Hepatocyte (in vitro differentiated cells): Measurements from ENCODE around the gene ZNF532. TPM values are rescaled to one million over a fixed set of nuclear protein-coding genes. Genes with fewer than 3 reads are reported as not detected.

Source experiments
- DNase-seq: peaks from one replicate; pipeline ENCODE4 v3.0.0-alpha.2; 2016; ENCODE audit warnings: low spot score
- H2AFZ ChIP-seq: fragments of 200-600 bp; sonication (generic); 2 replicates; pipeline ENCODE4 v1.6.0; 2016; ENCODE audit warnings: antibody characterized with exemption, mild to moderate bottlenecking
- H3K27ac ChIP-seq: fragments of 200-600 bp; sonication (generic); 2 replicates; pipeline ENCODE4 v1.5.1; 2016; ENCODE audit warnings: mild to moderate bottlenecking
- H3K27me3 ChIP-seq: fragments of 200-600 bp; sonication (generic); 2 replicates; pipeline ENCODE4 v1.6.1; 2016
- H3K36me3 ChIP-seq: fragments of 200-600 bp; sonication (generic); replicated peaks from 2 replicates; pipeline ENCODE4 v1.5.1; 2016; ENCODE audit warnings: low read depth; ENCODE audit not compliant: insufficient read depth
- H3K4me1 ChIP-seq: fragments of 200-600 bp; sonication (generic); 2 replicates; pipeline ENCODE4 v1.5.1; 2016; ENCODE audit warnings: mild to moderate bottlenecking, moderate library complexity; ENCODE audit not compliant: insufficient read depth
- H3K4me2 ChIP-seq: fragments of 200-600 bp; sonication (generic); 2 replicates; pipeline ENCODE4 v1.6.0; 2016
- H3K4me3 ChIP-seq: fragments of 200-600 bp; sonication (generic); 2 replicates; pipeline ENCODE4 v1.5.1; 2016; ENCODE audit warnings: mild to moderate bottlenecking
- H3K79me2 ChIP-seq: fragments of 200-600 bp; sonication (generic); 2 replicates; pipeline ENCODE4 v1.6.0; 2017; ENCODE audit warnings: mild to moderate bottlenecking
- H3K9me2 ChIP-seq: fragments of 200-600 bp; sonication (generic); replicated peaks from 2 replicates; pipeline ENCODE4 v1.6.0; 2017; ENCODE audit warnings: mild to moderate bottlenecking; ENCODE audit not compliant: insufficient read depth
- H3K9me3 ChIP-seq: fragments of 200-600 bp; sonication (generic); 2 replicates; pipeline ENCODE4 v1.5.1; 2016; ENCODE audit warnings: low read depth, mild to moderate bottlenecking
- H4K20me1 ChIP-seq: fragments of 200-600 bp; sonication (generic); 2 replicates; pipeline ENCODE4 v1.6.0; 2016; ENCODE audit warnings: mild to moderate bottlenecking; ENCODE audit not compliant: insufficient read depth, poor library complexity, severe bottlenecking
- EZH2 ChIP-seq: fragments of 200-600 bp; sonication (generic); IDR thresholded peaks from 2 replicates; pipeline ENCODE4 v1.6.1; 2016; ENCODE audit warnings: antibody characterized with exemption, mild to moderate bottlenecking, borderline replicate concordance
- EZH2phosphoT487 ChIP-seq: fragments of 200-600 bp; sonication (generic); IDR thresholded peaks from one replicate; pipeline ENCODE4 v1.6.1; 2018; ENCODE audit warnings: antibody characterized with exemption, mild to moderate bottlenecking, low read depth, moderate library complexity; ENCODE audit not compliant: unreplicated experiment, severe bottlenecking
- WGBS: methylation state at CpG from one replicate; pipeline ENCODE4 v1.1.6; 2016; ENCODE audit warnings: low lambda C conversion rate; ENCODE audit errors: missing lambda C conversion rate; 5-methylcytosine and 5-hydroxymethylcytosine counted together
- polyA plus RNA-seq: library from polyadenylated mRNA; unstranded; fragments of >200 nt; fragmentation: Nextera tagmentation; extraction: Ambion mirVana; gene quantifications from 2 replicates; pipeline ENCODE4 v1.2.1, GENCODE V29; 2016
- total RNA-seq: library from RNA; depleted of rRNA; stranded (reverse); fragments of >200 nt; gene quantifications from 2 replicates; pipeline ENCODE4 v1.2.3, GENCODE V29; 2014
- TF ChIP-seq, protein P1 (sequence below): fragments of 200-600 bp; sonication (generic); IDR thresholded peaks from 2 replicates; pipeline ENCODE4 v1.5.1; 2016; ENCODE audit warnings: antibody characterized with exemption, mild to moderate bottlenecking; ENCODE audit not compliant: poor library complexity

Gene ZNF532
- total and polyA plus RNA-seq, 2 experiments from 2014 or later: 15.9 to 36.5 TPM

DNA sequence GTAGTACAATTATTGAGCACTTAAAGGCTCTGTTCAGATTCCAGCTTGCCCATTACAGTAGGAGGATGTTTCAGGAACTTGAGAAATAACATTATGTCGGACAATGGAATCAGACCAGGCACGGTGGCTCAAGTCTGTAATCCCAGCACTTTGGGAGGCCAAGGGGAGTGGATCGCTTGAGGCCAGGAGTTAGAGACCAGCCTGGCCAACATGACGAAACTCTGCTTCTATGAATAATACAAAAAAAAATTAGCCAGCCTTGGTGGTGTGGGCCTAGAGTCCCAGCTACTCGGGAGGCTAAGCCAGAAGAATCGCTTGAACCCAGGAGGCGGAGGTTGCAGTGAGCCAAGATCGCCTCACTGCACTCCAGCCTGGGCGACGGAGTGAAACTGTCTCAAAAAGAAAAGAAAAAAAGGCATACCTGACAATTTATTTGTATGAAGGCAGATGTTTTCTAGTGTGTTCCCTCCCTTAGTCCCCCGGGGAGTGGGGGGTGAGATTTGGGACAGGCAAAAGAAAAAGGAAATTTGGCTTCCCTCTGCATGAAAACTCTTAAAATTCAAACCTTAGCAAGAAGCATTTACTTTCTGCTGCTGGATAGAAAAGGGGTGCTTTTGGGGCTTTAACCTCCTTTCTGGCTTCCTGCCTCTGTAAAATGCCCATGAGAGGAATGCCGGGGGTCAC lies 13.7 kb upstream of the ZNF532 start:
- Histone ChIP-seq H3K4me1 (no peaks in the 10 kb centered on the region), H3K36me3 (no peaks in the 10 kb centered on the region), H3K4me2 (no peak overlapping the region), H3K27ac (peak overlapping the region; percentile 6), H2AFZ (no peak overlapping the region), H3K9me2 (no peaks in the 10 kb centered on the region), H4K20me1 (no peaks in the 10 kb centered on the region), H3K4me3 (no peak overlapping the region), H3K79me2 (no peaks in the 10 kb centered on the region), H3K9me3 (no peaks in the 10 kb centered on the region), H3K27me3 (no peaks in the 10 kb centered on the region)
- WGBS: 75% methylated on average over 12 of the region's 12 CpGs
- TF ChIP-seq, protein P1, sequence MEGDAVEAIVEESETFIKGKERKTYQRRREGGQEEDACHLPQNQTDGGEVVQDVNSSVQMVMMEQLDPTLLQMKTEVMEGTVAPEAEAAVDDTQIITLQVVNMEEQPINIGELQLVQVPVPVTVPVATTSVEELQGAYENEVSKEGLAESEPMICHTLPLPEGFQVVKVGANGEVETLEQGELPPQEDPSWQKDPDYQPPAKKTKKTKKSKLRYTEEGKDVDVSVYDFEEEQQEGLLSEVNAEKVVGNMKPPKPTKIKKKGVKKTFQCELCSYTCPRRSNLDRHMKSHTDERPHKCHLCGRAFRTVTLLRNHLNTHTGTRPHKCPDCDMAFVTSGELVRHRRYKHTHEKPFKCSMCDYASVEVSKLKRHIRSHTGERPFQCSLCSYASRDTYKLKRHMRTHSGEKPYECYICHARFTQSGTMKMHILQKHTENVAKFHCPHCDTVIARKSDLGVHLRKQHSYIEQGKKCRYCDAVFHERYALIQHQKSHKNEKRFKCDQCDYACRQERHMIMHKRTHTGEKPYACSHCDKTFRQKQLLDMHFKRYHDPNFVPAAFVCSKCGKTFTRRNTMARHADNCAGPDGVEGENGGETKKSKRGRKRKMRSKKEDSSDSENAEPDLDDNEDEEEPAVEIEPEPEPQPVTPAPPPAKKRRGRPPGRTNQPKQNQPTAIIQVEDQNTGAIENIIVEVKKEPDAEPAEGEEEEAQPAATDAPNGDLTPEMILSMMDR: no peak
- TF ChIP-seq EZH2 (no peak), EZH2phosphoT487 (no peak)
- DNase-seq: no peak

DNA sequence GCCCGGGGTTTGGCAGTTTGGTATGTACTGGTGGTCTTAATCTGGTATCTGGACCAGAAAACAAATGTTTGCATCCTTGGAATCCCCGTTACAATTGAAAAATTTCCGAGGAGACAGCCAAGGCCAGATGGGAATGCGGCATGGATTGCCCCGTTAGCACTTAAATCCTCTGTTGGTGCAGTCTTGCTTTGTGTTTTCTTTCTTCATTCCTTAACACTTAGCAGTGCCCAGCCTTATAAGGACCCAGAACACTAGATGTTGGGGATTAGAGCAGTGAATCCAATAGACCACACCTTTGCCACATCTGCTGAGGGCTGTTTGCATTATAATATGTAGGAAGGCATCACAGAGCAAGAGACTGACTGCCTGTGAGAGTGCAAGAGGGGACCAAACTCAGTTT lies 12.8 kb upstream of the ZNF532 start:
- Histone ChIP-seq H3K36me3 (no peaks in the 10 kb centered on the region), H3K9me2 (no peaks in the 10 kb centered on the region), H4K20me1 (no peaks in the 10 kb centered on the region), H3K4me2 (no peak overlapping the region), H3K4me3 (no peak overlapping the region), H3K4me1 (no peaks in the 10 kb centered on the region), H3K79me2 (no peaks in the 10 kb centered on the region), H3K27me3 (no peaks in the 10 kb centered on the region), H3K9me3 (no peaks in the 10 kb centered on the region), H3K27ac (no peak overlapping the region), H2AFZ (no peak overlapping the region)
- 53% methylated on average over 5 of the region's 5 CpGs for WGBS
- TF ChIP-seq EZH2phosphoT487: no peak
- no peak for TF ChIP-seq EZH2
- TF ChIP-seq, protein P1: no peak
- no peak for DNase-seq

DNA sequence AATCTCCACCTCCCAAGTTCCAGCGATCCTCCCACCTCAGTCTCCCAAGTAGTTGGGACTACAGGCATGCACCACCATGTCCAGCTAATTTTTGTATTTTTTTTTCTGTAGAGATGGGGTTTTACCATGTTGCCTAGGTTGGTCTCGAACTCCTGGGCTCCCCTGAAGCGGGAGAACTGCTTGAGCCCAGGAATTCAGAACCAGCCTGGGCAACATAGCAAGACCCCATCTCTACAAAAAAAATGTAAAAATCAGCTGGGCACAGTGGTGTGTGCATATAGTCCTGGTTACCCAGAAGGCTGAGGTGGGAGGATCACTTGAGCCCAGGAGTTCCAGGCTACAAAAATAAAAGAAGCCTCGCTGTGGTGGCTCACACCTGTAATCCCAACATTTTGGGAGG lies 12.0 kb upstream of the ZNF532 start:
- Histone ChIP-seq H3K9me2 (no peaks in the 10 kb centered on the region), H3K36me3 (no peaks in the 10 kb centered on the region), H3K4me1 (no peaks in the 10 kb centered on the region), H4K20me1 (no peaks in the 10 kb centered on the region), H3K9me3 (no peaks in the 10 kb centered on the region), H2AFZ (no peak overlapping the region), H3K4me2 (no peak overlapping the region), H3K27ac (no peak overlapping the region), H3K4me3 (no peak overlapping the region), H3K79me2 (no peaks in the 10 kb centered on the region), H3K27me3 (no peaks in the 10 kb centered on the region)
- 97% methylated on average over 4 of the region's 4 CpGs for WGBS
- TF ChIP-seq, protein P1: no peak
- TF ChIP-seq EZH2phosphoT487 (no peak), EZH2 (no peak)
- no peak for DNase-seq
